AG09309 (cell line): Measurements from ENCODE around the gene TIPARP.

Experiments used
- DNase-seq: peaks from one replicate; pipeline ENCODE4 v3.0.0-alpha.2; 2010; ENCODE audit warnings: low read depth
- H3K4me3 ChIP-seq: 2 replicates; pipeline ENCODE4 v1.5.1; 2011; ENCODE audit warnings: mild to moderate bottlenecking, low read depth, low read length, moderate library complexity; ENCODE audit not compliant: control insufficient read depth
- TF ChIP-seq, protein P1 (sequence below): IDR thresholded peaks from 2 replicates; pipeline ENCODE4 v1.5.1; 2011; ENCODE audit warnings: mild to moderate bottlenecking, low read depth, low read length, inconsistent platforms; ENCODE audit not compliant: insufficient read depth, control insufficient read depth; ENCODE audit errors: missing control alignments

TIPARP gene, protein sequence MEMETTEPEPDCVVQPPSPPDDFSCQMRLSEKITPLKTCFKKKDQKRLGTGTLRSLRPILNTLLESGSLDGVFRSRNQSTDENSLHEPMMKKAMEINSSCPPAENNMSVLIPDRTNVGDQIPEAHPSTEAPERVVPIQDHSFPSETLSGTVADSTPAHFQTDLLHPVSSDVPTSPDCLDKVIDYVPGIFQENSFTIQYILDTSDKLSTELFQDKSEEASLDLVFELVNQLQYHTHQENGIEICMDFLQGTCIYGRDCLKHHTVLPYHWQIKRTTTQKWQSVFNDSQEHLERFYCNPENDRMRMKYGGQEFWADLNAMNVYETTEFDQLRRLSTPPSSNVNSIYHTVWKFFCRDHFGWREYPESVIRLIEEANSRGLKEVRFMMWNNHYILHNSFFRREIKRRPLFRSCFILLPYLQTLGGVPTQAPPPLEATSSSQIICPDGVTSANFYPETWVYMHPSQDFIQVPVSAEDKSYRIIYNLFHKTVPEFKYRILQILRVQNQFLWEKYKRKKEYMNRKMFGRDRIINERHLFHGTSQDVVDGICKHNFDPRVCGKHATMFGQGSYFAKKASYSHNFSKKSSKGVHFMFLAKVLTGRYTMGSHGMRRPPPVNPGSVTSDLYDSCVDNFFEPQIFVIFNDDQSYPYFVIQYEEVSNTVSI

DNA sequence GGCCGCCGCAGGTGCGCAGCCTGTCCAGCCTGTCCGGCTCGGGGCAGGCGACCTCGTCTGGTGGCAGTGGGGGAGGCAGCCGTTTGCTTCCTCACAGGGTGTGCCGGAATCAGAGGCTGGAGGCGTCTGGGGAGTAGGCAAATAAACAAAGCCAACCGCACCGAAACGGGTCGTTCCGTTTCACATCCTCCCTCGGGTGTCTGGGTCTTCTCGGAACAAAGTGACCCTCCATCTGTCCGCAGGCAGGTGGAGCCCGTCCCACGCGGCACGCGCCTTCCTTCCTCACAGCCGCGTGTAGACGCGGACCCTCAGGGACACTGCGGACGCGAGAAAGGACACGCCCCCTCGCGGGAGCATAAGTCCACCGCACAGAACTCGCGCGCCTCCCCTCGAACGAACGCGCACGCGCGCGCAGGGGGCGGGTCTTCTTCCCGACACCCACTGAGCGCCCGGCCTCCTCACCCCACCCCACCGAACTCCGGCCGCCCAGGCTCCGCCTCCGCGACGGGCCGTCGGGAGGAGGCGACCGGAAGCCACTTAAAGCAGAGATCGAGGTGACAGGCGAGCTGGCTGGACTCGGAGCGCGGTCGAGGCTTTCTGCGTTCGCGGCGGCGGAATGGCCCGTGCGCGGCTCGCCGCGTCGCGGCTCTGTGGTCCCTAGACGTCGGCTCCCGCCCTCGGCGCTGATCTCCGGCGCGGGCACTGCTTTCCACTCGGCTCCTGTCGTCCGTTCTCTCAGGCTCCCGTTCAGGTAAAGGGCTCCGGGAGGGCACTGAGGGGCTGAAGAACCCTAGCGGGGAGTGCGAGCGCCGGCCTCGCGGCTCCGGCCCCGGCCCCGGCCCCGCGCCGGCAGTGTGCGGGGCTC, at the start of gene TIPARP:
TSS of gene TIPARP (plus strand) at position 545 of the 865 bp plus-strand sequence. CDS start 3,108 bp downstream, outside the sequence.
- DNase-seq = peak; percentile 86
- TF ChIP-seq, protein P1, sequence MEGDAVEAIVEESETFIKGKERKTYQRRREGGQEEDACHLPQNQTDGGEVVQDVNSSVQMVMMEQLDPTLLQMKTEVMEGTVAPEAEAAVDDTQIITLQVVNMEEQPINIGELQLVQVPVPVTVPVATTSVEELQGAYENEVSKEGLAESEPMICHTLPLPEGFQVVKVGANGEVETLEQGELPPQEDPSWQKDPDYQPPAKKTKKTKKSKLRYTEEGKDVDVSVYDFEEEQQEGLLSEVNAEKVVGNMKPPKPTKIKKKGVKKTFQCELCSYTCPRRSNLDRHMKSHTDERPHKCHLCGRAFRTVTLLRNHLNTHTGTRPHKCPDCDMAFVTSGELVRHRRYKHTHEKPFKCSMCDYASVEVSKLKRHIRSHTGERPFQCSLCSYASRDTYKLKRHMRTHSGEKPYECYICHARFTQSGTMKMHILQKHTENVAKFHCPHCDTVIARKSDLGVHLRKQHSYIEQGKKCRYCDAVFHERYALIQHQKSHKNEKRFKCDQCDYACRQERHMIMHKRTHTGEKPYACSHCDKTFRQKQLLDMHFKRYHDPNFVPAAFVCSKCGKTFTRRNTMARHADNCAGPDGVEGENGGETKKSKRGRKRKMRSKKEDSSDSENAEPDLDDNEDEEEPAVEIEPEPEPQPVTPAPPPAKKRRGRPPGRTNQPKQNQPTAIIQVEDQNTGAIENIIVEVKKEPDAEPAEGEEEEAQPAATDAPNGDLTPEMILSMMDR = peak; percentile 55

DNA sequence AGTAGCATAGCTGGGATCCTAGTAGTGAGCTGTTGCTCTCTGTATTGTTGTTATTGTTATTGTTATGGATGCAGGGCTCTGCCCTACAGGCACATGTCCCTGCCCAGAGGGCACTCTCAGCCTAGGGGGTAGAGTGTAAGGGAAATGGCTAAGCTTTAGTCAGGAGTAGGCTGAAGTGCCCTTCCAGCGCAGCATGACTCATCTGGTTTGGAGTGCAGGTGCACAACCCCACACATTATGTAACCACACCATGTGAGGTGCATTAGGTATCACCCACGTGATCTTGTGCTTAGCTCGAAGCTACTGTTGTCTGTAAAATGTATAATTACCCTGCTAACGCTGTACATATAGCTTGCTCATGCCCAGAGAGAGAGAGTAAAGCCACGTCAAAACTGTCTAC, 48.3 kb upstream of the TIPARP start:
- DNase-seq = no peak
- H3K4me3 ChIP-seq = no peak overlapping the region
- TF ChIP-seq, protein P1 = no peak

More for the DNA sequence above, at the start of gene TIPARP:
- peak within 1 kb of the TSS; percentile 95 for H3K4me3 ChIP-seq

DNA sequence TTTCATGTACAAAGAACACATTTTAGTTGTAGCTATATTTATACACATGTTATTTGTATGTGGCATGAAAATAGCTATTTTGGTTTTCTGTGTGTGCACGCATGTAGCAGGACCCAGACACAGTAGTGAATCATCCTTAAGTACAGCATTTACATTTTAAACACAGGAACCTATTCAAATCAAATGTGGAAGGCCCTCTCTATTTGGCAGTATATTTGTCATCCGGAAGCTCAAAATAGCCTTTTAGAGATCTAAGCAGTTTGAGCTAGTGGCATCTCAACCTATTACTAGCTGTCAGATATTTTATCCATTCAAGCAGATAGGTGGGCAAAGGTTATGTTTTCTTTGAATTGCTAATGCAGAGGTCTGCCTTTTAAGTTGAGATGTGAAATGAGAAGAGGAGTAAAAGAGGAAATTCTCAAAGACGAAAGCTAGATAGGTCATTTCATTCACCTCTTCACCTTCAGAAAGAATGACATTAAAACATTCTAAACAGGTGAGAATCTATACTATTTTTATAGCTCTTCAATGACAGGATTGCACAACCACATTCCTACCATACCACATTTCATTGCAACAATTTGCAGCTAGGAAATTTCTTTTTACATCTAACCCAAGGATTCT, 46.3 kb upstream of the TIPARP start:
- no peak for DNase-seq
- TF ChIP-seq, protein P1 = no peak
- no peak overlapping the region for H3K4me3 ChIP-seq

DNA sequence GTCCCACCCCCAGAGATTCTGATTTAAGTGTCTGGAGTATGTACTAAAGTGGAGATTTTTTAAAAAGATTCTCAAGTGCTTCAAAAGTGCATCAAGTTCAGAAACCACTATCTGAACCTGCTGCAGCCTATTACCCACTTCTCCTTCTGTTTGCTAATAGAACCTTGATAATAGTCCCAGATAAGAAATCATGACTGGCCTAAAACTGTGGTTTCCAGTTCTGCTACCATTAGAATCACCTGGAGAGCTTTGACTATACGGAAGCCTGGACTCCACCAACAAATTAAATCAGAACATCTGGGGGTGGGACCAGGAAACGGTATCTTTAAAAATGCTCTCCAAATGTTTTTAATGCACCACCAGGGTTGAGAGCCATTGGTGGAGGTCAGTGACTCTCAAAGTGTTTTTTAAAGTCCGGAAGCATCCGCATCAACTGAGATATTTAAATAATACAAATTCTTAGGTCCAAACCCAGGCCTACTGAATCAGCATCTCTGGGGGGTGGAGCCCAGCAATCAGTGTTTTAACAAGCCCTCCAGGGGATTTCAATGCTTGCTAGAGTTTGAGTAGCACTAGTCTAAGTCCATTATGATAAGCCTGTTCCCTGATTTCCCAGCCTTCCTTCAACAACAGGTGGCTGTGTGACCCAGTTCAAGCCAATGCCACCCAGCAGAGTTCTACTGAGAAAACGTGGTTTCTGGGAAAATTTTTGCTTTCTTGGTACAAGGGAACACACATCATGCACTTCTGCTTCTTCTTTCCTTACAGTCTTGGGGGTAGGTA, 45.4 kb upstream of the TIPARP start:
- TF ChIP-seq, protein P1 = no peak
- DNase-seq = no peak
- H3K4me3 ChIP-seq = no peak overlapping the region

DNA sequence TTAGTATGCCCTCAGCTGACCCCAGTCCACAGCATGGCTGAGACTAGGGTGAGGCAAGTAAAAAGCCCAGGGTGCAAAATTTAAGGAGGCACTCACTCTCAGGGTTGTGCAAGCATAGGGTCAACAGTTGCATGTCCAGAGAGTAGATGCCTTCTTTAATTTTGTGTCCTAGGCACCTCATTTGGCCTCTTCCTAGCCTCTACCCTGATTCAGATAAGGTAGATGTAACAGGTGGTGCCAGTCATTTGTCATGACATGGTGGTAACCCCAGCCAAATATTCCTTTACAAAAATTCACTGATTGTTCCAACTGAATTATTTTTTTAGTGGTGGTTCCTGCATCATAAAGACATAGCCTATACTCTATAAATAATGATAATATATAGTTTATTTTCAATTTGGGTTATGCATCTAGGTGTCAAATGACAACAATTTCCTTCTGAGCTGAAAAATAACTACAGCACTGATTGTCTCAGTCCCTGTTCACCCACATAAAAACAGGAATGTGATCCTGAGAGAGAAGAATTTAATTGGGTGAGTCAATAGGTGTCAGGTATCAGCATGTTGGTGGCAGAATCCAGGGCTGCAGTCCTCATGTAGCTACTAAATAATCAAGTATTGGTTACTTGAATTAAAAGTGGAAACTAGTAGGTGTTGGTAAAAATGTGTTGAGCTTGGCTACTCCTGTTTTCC, 44.2 kb upstream of the TIPARP start:
- TF ChIP-seq, protein P1 = no peak
- DNase-seq = no peak
- H3K4me3 ChIP-seq = no peak overlapping the region
